ENCODE data around the gene L3MBTL3. TPM values are rescaled to one million over a fixed set of nuclear protein-coding genes. Genes with fewer than 3 reads are reported as not detected.

L3MBTL3 gene
- total RNA-seq, 1 experiment from 2014 or later = 4.7 TPM

DNA sequence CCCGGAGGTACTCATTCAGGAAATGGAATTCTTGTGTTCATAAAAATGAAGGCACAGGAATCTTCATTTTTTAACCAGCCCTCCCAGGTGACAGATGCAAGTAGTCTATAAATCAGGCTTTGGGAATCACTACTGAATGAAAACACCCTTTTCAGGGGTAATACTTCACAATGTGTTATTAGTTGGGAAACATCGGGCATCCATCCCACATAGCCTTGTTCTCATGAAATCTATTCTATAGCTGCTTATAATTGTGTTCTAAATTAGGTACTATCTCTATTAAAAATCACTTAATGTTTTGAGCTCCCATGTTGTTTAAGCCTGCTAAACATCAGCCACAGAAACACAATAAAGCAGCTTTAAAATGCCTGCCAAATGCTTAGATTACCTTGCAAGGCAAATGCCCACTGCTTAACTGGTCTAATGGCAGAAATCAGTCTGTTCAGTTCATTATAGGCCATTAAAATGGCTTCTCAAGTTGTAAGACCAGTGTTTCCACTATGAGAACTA is 94.9 kb downstream of the L3MBTL3 start:
- no peak overlapping the region for H3K14ac ChIP-seq (ENCODE audit: insufficient read depth, low read length)

More for the DNA sequence above, 94.9 kb downstream of the L3MBTL3 start:
- Histone ChIP-seq H3K4me1 (ENCODE audit: insufficient read depth, low read length) (no peaks in the 10 kb centered on the region), H2BK5ac (ENCODE audit: insufficient read length, low read length) (no peak overlapping the region), H2BK20ac (ENCODE audit: low read depth, low read length, poor library complexity, severe bottlenecking) (no peak overlapping the region), H2BK12ac (ENCODE audit: insufficient read length, low read depth, low read length) (no peak overlapping the region), H2AFZ (ENCODE audit: low read length) (no peak overlapping the region), H3K18ac (ENCODE audit: insufficient read length, low read depth, low read length) (no peak overlapping the region), H3K9ac (ENCODE audit: extremely low read depth, insufficient read length, low read length) (no peak overlapping the region), H3K27me3 (ENCODE audit: insufficient read depth, low read length) (no peaks in the 10 kb centered on the region), H3K23me2 (ENCODE audit: insufficient read length, low read depth, low read length, poor library complexity, severe bottlenecking) (no peaks in the 10 kb centered on the region), H3K79me1 (ENCODE audit: insufficient read depth, low read depth, low read length, poor library complexity, severe bottlenecking) (no peaks in the 10 kb centered on the region), H3K27ac (ENCODE audit: insufficient read length, low read depth, low read length) (no peak overlapping the region), H4K91ac (ENCODE audit: insufficient read length, low read depth, low read length) (no peak overlapping the region), H3K4ac (ENCODE audit: low read depth, low read length) (no peak overlapping the region), H2BK120ac (ENCODE audit: low read depth, low read length, poor library complexity, severe bottlenecking) (no peak overlapping the region), H3T11ph (ENCODE audit: low read length) (no peak overlapping the region), H3K4me2 (ENCODE audit: insufficient read depth, insufficient read length, low read length) (no peak overlapping the region), H3K79me2 (ENCODE audit: insufficient read depth, low read length) (no peaks in the 10 kb centered on the region), H3K23ac (ENCODE audit: insufficient read length, low read depth, low read length) (no peak overlapping the region), H4K5ac (ENCODE audit: insufficient read length, low read depth, low read length) (no peak overlapping the region), H4K8ac (replicated peaks; ENCODE audit: insufficient read length, low read depth, low read length) (no peak overlapping the region), H2AK5ac (ENCODE audit: insufficient read length, low read length) (no peak overlapping the region), H4K20me1 (ENCODE audit: control insufficient read depth, insufficient read depth, insufficient read length) (no peaks in the 10 kb centered on the region), H2BK15ac (ENCODE audit: low read depth, low read length) (no peak overlapping the region), H3K56ac (ENCODE audit: insufficient read length, low read depth, low read length) (no peak overlapping the region), H3K9me3 (ENCODE audit: control insufficient read depth, low read depth, low read length) (no peaks in the 10 kb centered on the region)
- Mint-ChIP-seq H3K36me3 (ENCODE audit: insufficient read depth in 1 of 3, low read depth in 3 of 3) (peaks cover 2 to 10% (median 8%) of the 10 kb centered on the region in 3 experiments; a peak in 6 of 7 replicates), H3K9me3 (peaks cover 3 to 7% of the 10 kb centered on the region in 2 experiments; a peak in 4 of 5 replicates), H3K4me3 (no peak overlapping the region), H3K27ac (no peak overlapping the region), H3K4me1 (no peaks in the 10 kb centered on the region), H3K27me3 (ENCODE audit: low read depth) (no peaks in the 10 kb centered on the region)
- TF ChIP-seq, protein P1, sequence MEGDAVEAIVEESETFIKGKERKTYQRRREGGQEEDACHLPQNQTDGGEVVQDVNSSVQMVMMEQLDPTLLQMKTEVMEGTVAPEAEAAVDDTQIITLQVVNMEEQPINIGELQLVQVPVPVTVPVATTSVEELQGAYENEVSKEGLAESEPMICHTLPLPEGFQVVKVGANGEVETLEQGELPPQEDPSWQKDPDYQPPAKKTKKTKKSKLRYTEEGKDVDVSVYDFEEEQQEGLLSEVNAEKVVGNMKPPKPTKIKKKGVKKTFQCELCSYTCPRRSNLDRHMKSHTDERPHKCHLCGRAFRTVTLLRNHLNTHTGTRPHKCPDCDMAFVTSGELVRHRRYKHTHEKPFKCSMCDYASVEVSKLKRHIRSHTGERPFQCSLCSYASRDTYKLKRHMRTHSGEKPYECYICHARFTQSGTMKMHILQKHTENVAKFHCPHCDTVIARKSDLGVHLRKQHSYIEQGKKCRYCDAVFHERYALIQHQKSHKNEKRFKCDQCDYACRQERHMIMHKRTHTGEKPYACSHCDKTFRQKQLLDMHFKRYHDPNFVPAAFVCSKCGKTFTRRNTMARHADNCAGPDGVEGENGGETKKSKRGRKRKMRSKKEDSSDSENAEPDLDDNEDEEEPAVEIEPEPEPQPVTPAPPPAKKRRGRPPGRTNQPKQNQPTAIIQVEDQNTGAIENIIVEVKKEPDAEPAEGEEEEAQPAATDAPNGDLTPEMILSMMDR (conservative IDR thresholded peaks at IDR 0.05) = no peak
- no peak for DNase-seq
- WGBS (ENCODE audit: extremely low coverage, insufficient read length, low lambda C conversion rate) = no CpG with 5 or more reads among the region's 2 CpGs
